Measurements from ENCODE around the gene MYH14. TPM values are rescaled to one million over a fixed set of nuclear protein-coding genes. Genes with fewer than 3 reads are reported as not detected.

The MYH14 gene
- total RNA-seq, 3 donors from 2014 or later, result 16.6 to 24.7 (median 19.3) TPM

GRCh38 chr19:50325310-50326100, 122.1 kb downstream of the MYH14 start:
- intact Hi-C loops (cut with DNase I; ENCODE audit: low total_unique reads), result no loop called here
- H3K9me3 ChIP-seq, result no peaks in the 10 kb centered on the region
- TF ChIP-seq POLR2A (IDR thresholded peaks at IDR 0.05) (no peak), CTCF (IDR thresholded peaks at IDR 0.05) (no peak)
- DNase-seq (ENCODE audit: low spot score in 2 of 2), result no peak
- H3K4me3 ChIP-seq, result peak overlapping the region in 1 of 3 donors; percentile 37
- no peaks in the 10 kb centered on the region for H3K36me3 ChIP-seq
- H3K27me3 ChIP-seq, result peaks cover 0 to 17% of the 10 kb centered on the region in 2 donors
- no peak overlapping the region for H3K27ac ChIP-seq
- H3K4me1 ChIP-seq, result peaks cover 3 to 8% of the 10 kb centered on the region in 2 donors

DNA sequence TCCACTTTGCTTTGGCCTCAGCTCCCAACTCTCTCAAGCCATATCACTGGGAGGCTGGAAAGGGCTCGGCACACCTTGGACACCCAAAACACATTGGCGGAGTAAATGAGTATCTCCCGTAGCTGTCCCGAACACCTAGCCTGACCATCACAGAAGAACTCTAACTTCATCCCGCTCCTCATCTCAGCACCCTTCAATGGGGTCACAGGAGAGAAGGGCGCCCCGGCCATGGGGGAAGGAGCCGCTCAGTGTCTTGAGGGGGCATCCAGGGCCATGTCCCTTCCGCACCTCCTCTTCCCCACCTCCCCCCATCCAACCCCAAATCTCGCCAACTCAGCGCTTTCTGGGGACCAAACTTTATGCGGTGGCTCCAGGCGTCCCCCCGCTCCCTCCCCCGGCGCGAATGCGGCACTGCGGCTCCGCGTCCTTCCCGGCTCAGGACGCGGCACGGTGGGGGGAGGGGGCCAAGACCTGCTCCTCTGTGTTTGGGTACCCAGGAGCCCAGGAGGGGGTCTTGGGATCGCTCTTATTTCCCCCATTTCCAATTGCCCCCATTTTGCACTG, 122.8 kb downstream of the MYH14 start:
- TF ChIP-seq POLR2AphosphoS5 (IDR thresholded peaks at IDR 0.05), result no peak
- TF ChIP-seq POLR2A (IDR thresholded peaks at IDR 0.05), result no peak
- no peak for TF ChIP-seq CTCF (IDR thresholded peaks at IDR 0.05)
- H3K27me3 ChIP-seq, result peaks cover 3 to 19% of the 10 kb centered on the region in 2 donors
- no peak overlapping the region for H3K27ac ChIP-seq
- intact Hi-C loops (cut with DNase I; ENCODE audit: low total_unique reads), result no loop called here
- H3K4me1 ChIP-seq, result peaks cover 3 to 8% of the 10 kb centered on the region in 2 donors
- H3K4me3 ChIP-seq, result peak overlapping the region in 1 of 3 donors; percentile 37
- no peaks in the 10 kb centered on the region for H3K9me3 ChIP-seq
- DNase-seq (ENCODE audit: low spot score in 2 of 2), result no peak
- H3K36me3 ChIP-seq, result no peaks in the 10 kb centered on the region

GRCh38 chr19:50327013-50327412, 123.6 kb downstream of the MYH14 start:
- no peaks in the 10 kb centered on the region for H3K9me3 ChIP-seq
- intact Hi-C loops (cut with DNase I; ENCODE audit: low total_unique reads), result no loop called here
- peaks cover 3 to 12% of the 10 kb centered on the region in 2 donors for H3K4me1 ChIP-seq
- TF ChIP-seq CTCF (IDR thresholded peaks at IDR 0.05) (no peak), POLR2A (IDR thresholded peaks at IDR 0.05) (no peak), POLR2AphosphoS5 (IDR thresholded peaks at IDR 0.05) (no peak)
- no peak overlapping the region for H3K4me3 ChIP-seq
- no peaks in the 10 kb centered on the region for H3K36me3 ChIP-seq
- H3K27me3 ChIP-seq, result peaks cover 3 to 20% of the 10 kb centered on the region in 2 donors
- no peak for DNase-seq (ENCODE audit: low spot score in 2 of 2)
- H3K27ac ChIP-seq, result no peak overlapping the region

GRCh38 chr19:50327461-50328223, 124.2 kb downstream of the MYH14 start:
- Histone ChIP-seq H3K27ac (no peak overlapping the region), H3K27me3 (peaks cover 3 to 24% of the 10 kb centered on the region in 2 donors), H3K36me3 (no peaks in the 10 kb centered on the region), H3K9me3 (no peaks in the 10 kb centered on the region), H3K4me3 (no peak overlapping the region), H3K4me1 (peaks cover 3 to 13% of the 10 kb centered on the region in 2 donors)
- TF ChIP-seq CTCF (IDR thresholded peaks at IDR 0.05), result no peak
- TF ChIP-seq POLR2A (IDR thresholded peaks at IDR 0.05), result no peak
- no peak for TF ChIP-seq POLR2AphosphoS5 (IDR thresholded peaks at IDR 0.05)
- intact Hi-C loops (cut with DNase I; ENCODE audit: low total_unique reads), result no loop called here
- no peak for DNase-seq (ENCODE audit: low spot score in 2 of 2)

Measured in breast epithelium (tissue), 4 donors.